PFSK-1 (cell line): ENCODE results near the gene TAF1C.

ENCODE experiments used
- FOXP2 ChIP-seq: optimal IDR thresholded peaks from 2 replicates; pipeline ENCODE3; 2011; ENCODE audit warnings: borderline replicate concordance, control low read depth, inconsistent platforms; ENCODE audit not compliant: insufficient read depth; ENCODE audit errors: extremely low read length, extremely low read depth
- POLR2AphosphoS5 ChIP-seq: IDR thresholded peaks from 2 replicates; pipeline ENCODE4 v1.6.1; 2012; ENCODE audit warnings: low read depth, mild to moderate bottlenecking, control low read depth, low read length, moderate library complexity
- SIN3A ChIP-seq: IDR thresholded peaks from 2 replicates; pipeline ENCODE4 v1.6.1; 2012; ENCODE audit warnings: mild to moderate bottlenecking, low read length, moderate library complexity, borderline replicate concordance; ENCODE audit not compliant: insufficient read depth
- TAF1 ChIP-seq: IDR thresholded peaks from 2 replicates; pipeline ENCODE4 v1.6.1; 2012; ENCODE audit warnings: low read length, control low read depth, borderline replicate concordance; ENCODE audit not compliant: insufficient read depth
- TF ChIP-seq, protein P1 (sequence below), 2 experiments: IDR thresholded peaks; 2 replicates each; pipeline versions ENCODE4 v1.6.1 to v1.8.0; 2011 to 2012; ENCODE audit warnings: low read depth in 2 of 2, low read length in 2 of 2, control low read depth in 1 of 2, inconsistent platforms in 1 of 2, mild to moderate bottlenecking in 1 of 2, moderate library complexity in 1 of 2; ENCODE audit not compliant: insufficient read depth in 1 of 2

The TAF1C gene

DNA sequence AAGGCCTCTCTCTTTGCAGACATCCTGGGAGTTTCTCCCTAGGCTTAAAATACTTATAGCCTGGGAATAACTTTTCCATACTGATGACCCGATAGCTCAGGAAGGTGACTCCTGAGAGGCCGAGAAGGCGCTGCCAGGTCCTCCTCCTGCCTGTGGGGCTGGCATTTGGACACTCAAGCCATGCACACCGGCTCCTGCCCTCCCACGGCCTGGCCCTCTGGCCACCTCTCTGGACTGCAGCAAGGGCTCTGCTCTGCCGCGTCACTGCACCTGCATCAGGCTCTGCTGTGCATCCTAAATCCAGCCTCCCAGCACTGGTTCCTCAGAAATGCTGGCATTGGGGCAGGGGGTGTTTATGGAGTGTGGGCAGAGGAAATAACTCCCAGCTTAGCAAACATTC lies 38.7 kb upstream of the TAF1C start:
- TF ChIP-seq POLR2AphosphoS5 (no peak), TAF1 (no peak)

DNA sequence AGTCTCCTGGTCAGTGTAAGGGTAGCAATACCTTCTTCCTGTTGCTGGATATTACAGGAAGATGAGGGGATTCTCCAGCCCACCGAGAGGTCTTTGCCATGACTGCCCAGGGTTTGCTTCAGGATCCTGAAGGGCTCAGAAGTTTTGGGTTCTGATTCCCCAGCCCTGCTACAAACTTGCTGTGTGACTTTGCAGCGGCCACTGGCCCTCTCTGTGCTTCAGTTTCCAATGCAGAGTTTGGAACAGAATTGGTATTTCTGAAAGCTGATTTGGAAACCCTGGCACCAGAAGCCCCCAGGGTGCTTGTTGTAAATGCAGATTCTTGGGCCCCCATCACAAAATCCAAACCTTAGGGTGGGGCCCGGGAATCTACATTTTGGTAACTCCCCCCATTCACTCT lies 38.3 kb upstream of the TAF1C start:
- no peak for TF ChIP-seq POLR2AphosphoS5
- no peak for TF ChIP-seq FOXP2
- TF ChIP-seq, protein P1, sequence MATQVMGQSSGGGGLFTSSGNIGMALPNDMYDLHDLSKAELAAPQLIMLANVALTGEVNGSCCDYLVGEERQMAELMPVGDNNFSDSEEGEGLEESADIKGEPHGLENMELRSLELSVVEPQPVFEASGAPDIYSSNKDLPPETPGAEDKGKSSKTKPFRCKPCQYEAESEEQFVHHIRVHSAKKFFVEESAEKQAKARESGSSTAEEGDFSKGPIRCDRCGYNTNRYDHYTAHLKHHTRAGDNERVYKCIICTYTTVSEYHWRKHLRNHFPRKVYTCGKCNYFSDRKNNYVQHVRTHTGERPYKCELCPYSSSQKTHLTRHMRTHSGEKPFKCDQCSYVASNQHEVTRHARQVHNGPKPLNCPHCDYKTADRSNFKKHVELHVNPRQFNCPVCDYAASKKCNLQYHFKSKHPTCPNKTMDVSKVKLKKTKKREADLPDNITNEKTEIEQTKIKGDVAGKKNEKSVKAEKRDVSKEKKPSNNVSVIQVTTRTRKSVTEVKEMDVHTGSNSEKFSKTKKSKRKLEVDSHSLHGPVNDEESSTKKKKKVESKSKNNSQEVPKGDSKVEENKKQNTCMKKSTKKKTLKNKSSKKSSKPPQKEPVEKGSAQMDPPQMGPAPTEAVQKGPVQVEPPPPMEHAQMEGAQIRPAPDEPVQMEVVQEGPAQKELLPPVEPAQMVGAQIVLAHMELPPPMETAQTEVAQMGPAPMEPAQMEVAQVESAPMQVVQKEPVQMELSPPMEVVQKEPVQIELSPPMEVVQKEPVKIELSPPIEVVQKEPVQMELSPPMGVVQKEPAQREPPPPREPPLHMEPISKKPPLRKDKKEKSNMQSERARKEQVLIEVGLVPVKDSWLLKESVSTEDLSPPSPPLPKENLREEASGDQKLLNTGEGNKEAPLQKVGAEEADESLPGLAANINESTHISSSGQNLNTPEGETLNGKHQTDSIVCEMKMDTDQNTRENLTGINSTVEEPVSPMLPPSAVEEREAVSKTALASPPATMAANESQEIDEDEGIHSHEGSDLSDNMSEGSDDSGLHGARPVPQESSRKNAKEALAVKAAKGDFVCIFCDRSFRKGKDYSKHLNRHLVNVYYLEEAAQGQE (IDR thresholded peaks at IDR 0.05; ENCODE audit: insufficient read depth in 1 of 2, low read depth in 2 of 2, low read length in 2 of 2) = no peak
- no peak for TF ChIP-seq TAF1
- TF ChIP-seq SIN3A = no peak

- TF ChIP-seq POLR2AphosphoS5 (no peak), FOXP2 (no peak), SIN3A (no peak), TAF1 (no peak)
- TF ChIP-seq, protein P1 (IDR thresholded peaks at IDR 0.05; ENCODE audit: insufficient read depth in 1 of 2, low read depth in 2 of 2, low read length in 2 of 2) = no peak
Measured at GRCh38 chr16:84224554-84224953, 37.7 kb upstream of the TAF1C start.

GRCh38 chr16:84223456-84223855 lies 36.6 kb upstream of the TAF1C start:
- TF ChIP-seq POLR2AphosphoS5 = no peak
- no peak for TF ChIP-seq TAF1
- no peak for TF ChIP-seq SIN3A
- TF ChIP-seq, protein P1 (IDR thresholded peaks at IDR 0.05; ENCODE audit: insufficient read depth in 1 of 2, low read depth in 2 of 2, low read length in 2 of 2) = no peak

DNA sequence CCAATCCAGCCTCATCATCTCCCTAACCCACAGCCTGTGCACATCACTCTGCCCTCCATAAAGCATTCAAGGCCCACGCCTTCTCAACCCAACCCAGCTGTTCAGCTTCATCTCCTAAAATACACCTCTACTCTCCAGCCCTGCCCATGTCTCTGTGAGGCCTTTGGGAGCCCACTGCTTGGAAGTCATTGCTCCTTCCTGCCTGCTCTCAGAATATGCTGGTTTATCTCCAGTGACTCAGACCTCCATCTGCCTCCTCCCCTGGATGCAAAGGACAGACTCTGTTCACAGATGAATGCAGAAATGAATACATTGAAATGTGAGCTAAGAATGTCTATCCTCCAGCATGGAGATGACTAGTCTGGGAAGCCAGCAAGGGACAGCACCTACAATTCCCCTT lies 34.0 kb upstream of the TAF1C start:
- no peak for TF ChIP-seq FOXP2
- no peak for TF ChIP-seq SIN3A
- TF ChIP-seq POLR2AphosphoS5 = no peak
- TF ChIP-seq TAF1 = no peak
- TF ChIP-seq, protein P1 (IDR thresholded peaks at IDR 0.05; ENCODE audit: insufficient read depth in 1 of 2, low read depth in 2 of 2, low read length in 2 of 2) = no peak
